ENCODE results near the gene NPHP4. TPM values are rescaled to one million over a fixed set of nuclear protein-coding genes. Genes with fewer than 3 reads are reported as not detected.

The NPHP4 gene
- polyA plus RNA-seq, 3 donors, result 12.9 to 17.6 (median 14.4) TPM

Other genes starting within 250 kb of the NPHP4 start
- 1 to 10 TPM; 3.1 to 5.3 (median 4.1) TPM for gene KCNAB2, start 53.5 kb upstream of the NPHP4 start, polyA plus RNA-seq (ENCODE audit: insufficient read length in 3 of 3)
- under 1 TPM; 0.30 to 0.78 (median 0.41) TPM for gene CHD5, start 187.9 kb upstream of the NPHP4 start, polyA plus RNA-seq (ENCODE audit: insufficient read length in 3 of 3)
- gene RPL22, start 207.2 kb upstream of the NPHP4 start, polyA plus RNA-seq (ENCODE audit: insufficient read length in 3 of 3), result 100 to 1,000 TPM; 506 to 557 (median 512) TPM
- 10 to 100 TPM; 19.5 to 40.4 (median 39.7) TPM for gene RNF207, start 213.7 kb upstream of the NPHP4 start, polyA plus RNA-seq (ENCODE audit: insufficient read length in 3 of 3)
- gene ICMT, start 243.5 kb upstream of the NPHP4 start, polyA plus RNA-seq (ENCODE audit: insufficient read length in 3 of 3), result 10 to 100 TPM; 55.5 to 63.4 (median 58.7) TPM